Measurements from ENCODE around the gene ELAC2. TPM values are rescaled to one million over a fixed set of nuclear protein-coding genes. Genes with fewer than 3 reads are reported as not detected.

The ELAC2 gene
- total and polyA plus RNA-seq, 2 of the 8 experiments (the other 6 are each of a cell fraction or from before 2014, with no cell fraction given), result 91.6 to 127 TPM

- Histone ChIP-seq H3K79me1 (ENCODE audit: low read depth, low read length) (no peaks in the 10 kb centered on the region), H3K4me3 (ENCODE audit: extremely low read depth in 1 of 4, insufficient read depth in 2 of 4, low read depth in 3 of 4, low read length in 4 of 4) (no peak overlapping the region)
- TF ChIP-seq TAF7 (optimal IDR thresholded peaks at IDR 0.05; ENCODE audit: borderline replicate concordance, low read depth, low read length) (no peak), CEBPB (IDR thresholded peaks at IDR 0.05; ENCODE audit: low read depth, low read length) (no peak), ZNF274 (IDR thresholded peaks at IDR 0.05; ENCODE audit: borderline replicate concordance, extremely low read depth, low read length) (no peak), YY1 (IDR thresholded peaks at IDR 0.05; ENCODE audit: low read depth, low read length) (no peak), TAF1 (IDR thresholded peaks at IDR 0.05; ENCODE audit: low read depth, low read length) (no peak), TBP (IDR thresholded peaks at IDR 0.05; ENCODE audit: low read depth, low read length) (no peak), CBX5 (IDR thresholded peaks at IDR 0.05; ENCODE audit: low read depth, low read length) (no peak), SP2 (IDR thresholded peaks at IDR 0.05; ENCODE audit: low read length) (no peak), BCL11A (IDR thresholded peaks at IDR 0.05; ENCODE audit: low read depth in 2 of 2, low read length in 2 of 2) (no peak), SIN3A (conservative IDR thresholded peaks at IDR 0.05 in 1 of 2, IDR thresholded peaks at IDR 0.05 in 1 of 2; ENCODE audit: low read depth in 1 of 2, low read length in 2 of 2) (no peak)
- TF ChIP-seq, protein P1, sequence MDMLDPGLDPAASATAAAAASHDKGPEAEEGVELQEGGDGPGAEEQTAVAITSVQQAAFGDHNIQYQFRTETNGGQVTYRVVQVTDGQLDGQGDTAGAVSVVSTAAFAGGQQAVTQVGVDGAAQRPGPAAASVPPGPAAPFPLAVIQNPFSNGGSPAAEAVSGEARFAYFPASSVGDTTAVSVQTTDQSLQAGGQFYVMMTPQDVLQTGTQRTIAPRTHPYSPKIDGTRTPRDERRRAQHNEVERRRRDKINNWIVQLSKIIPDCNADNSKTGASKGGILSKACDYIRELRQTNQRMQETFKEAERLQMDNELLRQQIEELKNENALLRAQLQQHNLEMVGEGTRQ (IDR thresholded peaks at IDR 0.05; ENCODE audit: low read length), result no peak
- TF ChIP-seq, protein P2, sequence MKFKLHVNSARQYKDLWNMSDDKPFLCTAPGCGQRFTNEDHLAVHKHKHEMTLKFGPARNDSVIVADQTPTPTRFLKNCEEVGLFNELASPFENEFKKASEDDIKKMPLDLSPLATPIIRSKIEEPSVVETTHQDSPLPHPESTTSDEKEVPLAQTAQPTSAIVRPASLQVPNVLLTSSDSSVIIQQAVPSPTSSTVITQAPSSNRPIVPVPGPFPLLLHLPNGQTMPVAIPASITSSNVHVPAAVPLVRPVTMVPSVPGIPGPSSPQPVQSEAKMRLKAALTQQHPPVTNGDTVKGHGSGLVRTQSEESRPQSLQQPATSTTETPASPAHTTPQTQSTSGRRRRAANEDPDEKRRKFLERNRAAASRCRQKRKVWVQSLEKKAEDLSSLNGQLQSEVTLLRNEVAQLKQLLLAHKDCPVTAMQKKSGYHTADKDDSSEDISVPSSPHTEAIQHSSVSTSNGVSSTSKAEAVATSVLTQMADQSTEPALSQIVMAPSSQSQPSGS (IDR thresholded peaks at IDR 0.05; ENCODE audit: low read length), result no peak
These were observed 53.0 kb downstream of the ELAC2 start for GRCh38 chr17:12964840-12965239.

More at GRCh38 chr17:12964840-12965239, 53.0 kb downstream of the ELAC2 start:
- Histone ChIP-seq H4K91ac (replicated peaks; ENCODE audit: insufficient read length, low read length) (no peak overlapping the region), H2AK5ac (ENCODE audit: low read depth, low read length) (no peak overlapping the region), H3K14ac (ENCODE audit: insufficient read length) (no peak overlapping the region), H4K8ac (ENCODE audit: extremely low read depth, insufficient read depth, low read length) (no peak overlapping the region), H3K27ac (ENCODE audit: low read depth, low read length) (no peak overlapping the region), H3K23me2 (ENCODE audit: low read depth, low read length) (peaks cover 2% of the 10 kb centered on the region; the same call in 1 of the 2 replicates), H3K9ac (replicated peaks in 1 of 4; ENCODE audit: extremely low read depth in 1 of 4, low read depth in 3 of 4, low read length in 3 of 4) (no peak overlapping the region), H2BK5ac (ENCODE audit: low read depth, low read length) (no peak overlapping the region), H3K9me3 (ENCODE audit: insufficient read depth in 2 of 2, low read depth in 1 of 2, low read length in 1 of 2) (no peaks in the 10 kb centered on the region), H2BK120ac (replicated peaks; ENCODE audit: low read depth, low read length) (no peak overlapping the region), H2BK12ac (ENCODE audit: low read depth, low read length) (no peak overlapping the region), H3K18ac (ENCODE audit: extremely low read depth, low read length) (no peak overlapping the region), H2AFZ (ENCODE audit: low read length) (no peak overlapping the region), H3K56ac (replicated peaks; ENCODE audit: insufficient read length, low read depth, low read length) (no peak overlapping the region), H2BK20ac (ENCODE audit: low read length) (no peak overlapping the region), H4K5ac (ENCODE audit: insufficient read length, low read depth, low read length) (no peak overlapping the region), H2BK15ac (ENCODE audit: low read length) (no peak overlapping the region), H3K4ac (replicated peaks; ENCODE audit: insufficient read length, low read depth, low read length) (no peak overlapping the region), H3K79me2 (ENCODE audit: control insufficient read depth in 1 of 2, insufficient read depth in 2 of 2, low read length in 2 of 2) (no peaks in the 10 kb centered on the region), H3K23ac (ENCODE audit: insufficient read length) (no peak overlapping the region), H4K20me1 (replicated peaks in 1 of 2; ENCODE audit: control insufficient read depth in 1 of 2, insufficient read depth in 2 of 2, low read length in 2 of 2) (no peaks in the 10 kb centered on the region), H3K36me3 (ENCODE audit: control insufficient read depth in 2 of 4, insufficient read depth in 4 of 4, low read length in 3 of 4) (peaks cover 0 to 4% (median under 1%) of the 10 kb centered on the region in 4 experiments; a peak in 2 of 8 replicates), H3K27me3 (replicated peaks in 1 of 4; ENCODE audit: control insufficient read depth in 3 of 4, extremely low read depth in 1 of 4, insufficient read depth in 3 of 4, low read length in 3 of 4) (no peaks in the 10 kb centered on the region), H3K4me1 (replicated peaks in 1 of 4; ENCODE audit: control insufficient read depth in 3 of 4, insufficient read depth in 4 of 4, low read length in 3 of 4) (no peaks in the 10 kb centered on the region; a peak in 2 of 7 replicates), H3K4me2 (ENCODE audit: insufficient read depth in 1 of 2, low read depth in 2 of 2, low read length in 2 of 2) (no peak overlapping the region)
- ChIA-PET POLR2A (ENCODE audit: partially characterized antibody) (interaction anchor here (1.0 kb wide), 1 partner anchor 35 kb away, joined by 3 read pairs; no protein-coding TSS in a partner anchor), CTCF (ENCODE audit: partially characterized antibody) (interaction anchor here (1.0 to 1.8 kb wide), 3 partner anchors 14 to 223 kb away, joined by 3 to 5 read pairs (median 4); no protein-coding TSS in a partner anchor)
- WGBS, 2 experiments (ENCODE audit: extremely low coverage in 1 of 2, insufficient coverage in 1 of 2, insufficient read length in 1 of 2, insufficient replicate concordance in 2 of 2, low coverage in 1 of 2, low lambda C conversion rate in 2 of 2, missing lambda C conversion rate in 1 of 2), result 85% methylated on average over 10 of the region's 10 CpGs; no CpG with 5 or more reads in 1 of the 2 experiments
- FAIRE-seq (no peak), DNase-seq (ENCODE audit: low read depth in 1 of 2, low spot score in 2 of 2) (no peak)

Data from H1 (cell line).